HG02798 (cell line): Measurements from ENCODE around the gene EME1.
"Not testable (repeated sequence)": the region's sequence is repeated elsewhere in the genome, so short reads cannot be mapped to it uniquely, and the experiment has no call there.

Experiments
- ATAC-seq: cut with Tn5 transposase; IDR thresholded peaks from one replicate; pipeline ENCODE4 v1.9.1; 2021; ENCODE audit warnings: mild to moderate bottlenecking; ENCODE audit not compliant: unreplicated experiment, poor library complexity

EME1 gene

GRCh38 chr17:50372758-50373556, at the start of gene EME1, which contains the start of gene MRPL27:
EME1 (plus strand) TSS chr17:50373229; CDS start chr17:50375209, 1,980 bp downstream.
MRPL27 (minus strand) TSS chr17:50373184; CDS start chr17:50373170, 14 bp downstream.
- ATAC-seq = peak; percentile 88

DNA sequence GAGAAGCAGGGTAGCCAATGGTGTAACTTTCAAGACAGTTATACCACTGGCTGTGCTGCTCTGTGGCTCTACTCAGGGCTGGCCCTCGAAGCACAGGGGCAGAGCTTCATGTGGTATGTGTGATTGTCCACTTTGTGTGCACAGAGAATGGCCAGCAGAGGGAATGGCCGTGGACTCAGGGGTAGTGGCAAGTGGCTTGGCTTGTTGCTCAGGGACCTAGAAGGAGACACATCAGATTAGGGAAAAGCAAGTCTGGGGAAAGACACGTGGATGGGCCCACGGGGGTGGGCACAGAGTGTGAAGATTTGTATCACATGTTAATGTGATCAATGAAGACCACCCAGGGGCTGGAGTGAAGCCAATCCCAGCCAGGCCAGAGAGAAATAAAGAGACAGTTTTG, 47.1 kb upstream of the EME1 start:
- ATAC-seq = no peak

DNA sequence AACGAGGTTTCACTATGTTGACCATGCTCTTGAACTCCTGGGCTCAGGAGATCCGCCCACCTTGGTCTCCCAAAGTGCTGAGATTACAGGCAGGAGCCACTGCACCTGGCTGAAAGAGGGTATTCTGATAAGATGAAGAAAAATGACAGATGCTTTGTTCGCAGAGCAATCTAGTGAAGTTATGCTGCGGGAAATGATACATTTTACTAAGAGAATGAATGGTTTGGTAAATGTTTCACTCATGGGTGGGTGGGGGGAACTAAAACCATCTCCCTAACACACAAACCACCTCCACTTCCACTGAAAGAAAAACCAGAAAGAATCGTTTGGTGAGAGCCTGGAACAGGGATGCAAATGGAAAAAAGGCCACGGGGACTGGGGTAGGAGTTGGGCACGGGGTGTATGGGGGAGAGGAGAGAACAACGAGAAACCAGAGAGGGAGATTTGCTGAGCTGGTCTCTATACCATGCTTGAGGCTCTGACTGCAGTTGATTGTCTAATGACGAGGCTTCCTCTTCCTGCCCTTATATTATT, 46.1 kb upstream of the EME1 start:
- no peak for ATAC-seq

GRCh38 chr17:50328363-50329325, 44.4 kb upstream of the EME1 start:
- ATAC-seq = no peak

- ATAC-seq = no peak
Measured at GRCh38 chr17:50329716-50330115, 43.3 kb upstream of the EME1 start.

- ATAC-seq = no peak
Measured at GRCh38 chr17:50330151-50330775, 42.8 kb upstream of the EME1 start.

DNA sequence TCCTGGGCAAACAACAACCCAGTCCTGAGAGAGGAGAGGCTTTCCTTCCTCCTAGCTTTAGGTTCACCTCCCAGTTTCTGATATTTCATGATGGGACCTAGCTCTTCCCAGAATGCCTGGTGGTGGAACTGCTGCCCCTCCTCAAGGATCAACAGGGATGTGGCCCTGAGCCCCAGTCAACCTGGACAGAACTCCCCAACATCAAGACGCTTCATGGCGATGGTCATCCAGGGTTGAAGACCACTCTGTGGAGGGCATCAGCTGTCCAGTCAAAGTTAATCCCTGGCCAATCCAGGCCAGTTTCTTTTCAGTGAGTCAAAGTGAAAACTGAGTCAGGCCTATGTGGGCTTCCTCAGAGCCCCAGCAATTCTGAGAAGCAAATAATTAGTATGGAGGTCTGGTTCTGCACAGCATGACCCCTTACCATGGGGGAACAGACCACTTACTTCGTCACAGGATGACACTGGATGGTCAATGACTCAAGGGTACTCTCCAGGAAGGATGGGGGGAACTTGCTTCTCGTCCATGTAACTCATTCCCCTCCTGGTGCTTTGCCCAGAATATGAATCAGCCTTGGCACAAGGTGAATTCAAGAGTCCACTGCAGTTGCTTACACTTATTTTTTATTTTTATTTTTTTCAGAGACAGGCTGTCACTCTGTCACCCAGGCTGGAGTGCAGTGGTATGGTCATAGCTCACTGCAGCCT, 41.8 kb upstream of the EME1 start:
- ATAC-seq = no peak

DNA sequence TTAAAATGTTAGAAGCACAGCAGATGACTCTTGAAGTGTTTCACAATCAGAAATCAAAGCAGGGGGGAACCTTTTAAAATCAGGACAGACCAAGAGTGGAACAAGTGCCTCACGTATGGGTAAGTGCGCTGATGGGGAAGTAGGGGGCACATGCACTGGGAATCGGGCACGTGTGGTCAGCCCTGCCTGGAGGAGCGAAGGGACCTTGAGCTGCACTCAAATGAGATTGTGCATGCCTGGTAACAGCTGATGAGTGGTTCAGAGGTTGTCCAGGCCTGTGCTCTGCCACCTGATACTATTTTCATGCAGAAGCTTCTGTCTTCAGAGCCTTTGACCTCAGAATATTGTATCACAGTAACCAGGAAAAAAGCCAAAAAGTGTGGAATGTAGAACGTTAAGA, 40.8 kb upstream of the EME1 start:
- no peak for ATAC-seq

DNA sequence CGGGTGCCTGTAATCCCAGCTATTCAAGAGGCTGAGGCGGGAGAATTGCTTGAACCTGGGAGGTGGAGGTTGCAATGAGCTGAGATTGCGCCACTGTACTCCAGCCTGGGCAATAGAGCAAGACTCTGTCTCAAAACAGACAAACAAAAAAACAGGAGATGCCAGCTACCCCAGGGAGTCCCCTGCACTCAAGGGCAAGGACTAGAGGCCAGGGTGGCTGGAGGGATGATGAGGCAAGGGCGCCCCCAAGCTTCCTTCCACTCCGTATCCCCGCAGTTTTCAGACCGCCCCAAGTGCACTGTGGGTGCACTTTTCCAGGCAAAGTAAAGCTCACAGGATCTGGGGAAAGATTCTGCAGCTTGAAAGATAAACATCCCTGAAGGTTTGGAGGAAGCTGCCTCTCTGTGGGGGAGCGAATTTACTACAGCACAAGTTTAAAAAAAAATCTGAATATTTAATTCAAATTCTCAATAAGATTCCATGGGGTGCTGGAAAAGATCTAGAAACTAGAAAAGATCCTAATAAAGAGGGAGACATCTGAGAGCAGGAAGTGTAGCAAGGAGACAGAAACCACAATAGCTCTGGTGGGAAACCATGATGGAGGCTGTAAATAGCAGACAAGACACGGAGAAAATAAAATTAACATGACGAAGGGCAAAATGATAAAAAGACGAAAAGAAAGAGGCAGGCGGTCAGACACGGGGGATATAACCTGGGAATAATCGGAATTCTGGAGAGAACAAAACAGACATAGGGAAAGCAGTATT, 39.6 kb upstream of the EME1 start:
- ATAC-seq = not testable (repeated sequence)

- no peak for ATAC-seq
Measured at GRCh38 chr17:50337956-50338355, 35.1 kb upstream of the EME1 start.

- no peak for ATAC-seq
Measured at GRCh38 chr17:50338645-50339044, 34.4 kb upstream of the EME1 start.

DNA sequence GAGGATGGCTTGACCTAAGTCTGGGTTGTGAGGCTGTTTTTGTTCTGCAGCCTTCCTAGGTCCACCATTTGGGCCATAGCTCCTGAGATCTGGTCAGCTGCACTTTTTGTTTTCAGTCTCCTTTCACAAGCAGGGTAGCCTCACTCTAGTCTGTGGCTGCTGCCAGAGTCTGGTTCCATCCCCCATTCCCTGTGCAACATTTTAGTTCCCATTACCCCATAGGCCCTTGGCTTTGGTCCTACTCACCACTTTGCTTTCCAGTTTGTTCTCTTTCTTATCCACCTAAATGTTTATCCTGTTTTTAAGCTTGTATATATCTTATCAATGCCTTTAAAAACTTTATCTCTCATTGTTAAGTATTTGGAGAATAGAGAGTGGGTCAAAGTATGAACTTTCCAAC, 33.6 kb upstream of the EME1 start:
- ATAC-seq = no peak

DNA sequence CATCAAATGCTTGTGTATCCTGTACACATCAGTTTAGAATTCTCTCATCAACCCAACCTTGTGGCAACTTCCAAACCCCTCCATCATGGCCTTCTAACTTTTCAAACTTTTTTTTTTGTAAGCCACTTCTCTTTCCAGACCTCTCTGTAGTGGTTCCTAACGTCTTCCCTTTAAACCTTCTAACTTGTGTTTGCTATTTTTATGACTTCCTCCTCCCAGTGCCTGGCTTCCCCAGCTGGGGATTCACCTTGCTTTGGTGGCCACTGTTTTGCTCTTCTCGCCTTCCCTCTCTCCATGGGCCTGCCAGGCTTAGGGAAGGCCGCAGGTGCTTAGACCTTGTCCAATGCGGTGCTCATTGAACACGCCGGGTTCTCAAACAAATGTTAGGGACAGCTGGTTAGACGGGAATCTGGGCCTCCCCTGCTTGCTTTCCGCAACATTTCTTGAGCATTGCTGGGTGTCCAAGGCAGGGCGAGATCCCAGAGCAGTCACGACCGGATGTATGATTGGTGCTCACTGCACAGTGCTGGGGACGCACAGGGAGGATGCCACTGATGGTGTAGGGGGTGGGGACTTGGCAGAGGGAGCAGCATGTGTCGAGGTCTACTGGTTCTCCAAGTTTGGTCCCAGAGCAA, 28.2 kb upstream of the EME1 start:
- no peak for ATAC-seq

GRCh38 chr17:50345432-50346312, 27.4 kb upstream of the EME1 start, which contains the start of gene XYLT2:
XYLT2 (plus strand) TSS chr17:50346126; CDS start chr17:50346141, 15 bp downstream.
- peak; percentile 86 for ATAC-seq

GRCh38 chr17:50346313-50347116, 26.5 kb upstream of the EME1 start:
- peak; percentile 59 for ATAC-seq

GRCh38 chr17:50347117-50347893, 25.7 kb upstream of the EME1 start:
- no peak for ATAC-seq
